Measurements from ENCODE around the gene SMOC2. TPM values are rescaled to one million over a fixed set of nuclear protein-coding genes. Genes with fewer than 3 reads are reported as not detected.
A peak's percentile ranks its signal among the peaks of the same experiment; 100 is the strongest.

The SMOC2 gene
- total RNA-seq, 1 donor from 2014 or later, result 18.7 TPM

DNA sequence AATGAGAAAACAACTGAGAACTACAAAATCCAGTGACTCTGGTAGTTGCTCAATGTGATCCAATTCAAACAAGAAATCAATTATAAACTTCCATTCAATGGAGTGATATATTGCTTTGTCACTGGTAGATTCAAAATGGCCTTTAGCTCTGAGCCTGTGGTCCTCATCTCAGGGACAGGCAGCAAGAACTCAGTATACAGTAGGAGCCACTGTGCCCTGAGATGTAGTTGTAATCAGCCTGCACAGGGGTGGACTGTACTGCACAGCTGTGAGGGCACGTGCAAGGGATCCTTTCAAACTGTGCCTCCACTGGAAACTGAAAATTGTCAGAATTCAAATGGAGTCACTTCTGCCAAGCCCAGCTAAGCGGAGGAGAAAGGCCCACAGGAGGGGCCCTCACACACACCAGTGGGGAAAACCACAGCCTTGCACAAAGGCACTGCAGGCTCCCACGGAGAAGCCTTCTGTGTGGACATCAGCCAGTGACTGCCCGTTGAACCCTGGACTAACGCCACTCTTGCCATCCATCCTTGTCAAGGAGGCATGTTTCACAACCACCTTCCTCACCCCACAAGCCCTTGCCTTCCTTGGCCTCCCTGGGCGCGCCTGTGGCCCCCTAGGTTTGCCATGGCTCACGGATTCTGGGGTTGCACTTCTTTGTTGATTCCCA, 186.7 kb downstream of the SMOC2 start:
- intact Hi-C loops (cut with micrococcal nuclease), result no loop called here
- ATAC-seq, result no peak

DNA sequence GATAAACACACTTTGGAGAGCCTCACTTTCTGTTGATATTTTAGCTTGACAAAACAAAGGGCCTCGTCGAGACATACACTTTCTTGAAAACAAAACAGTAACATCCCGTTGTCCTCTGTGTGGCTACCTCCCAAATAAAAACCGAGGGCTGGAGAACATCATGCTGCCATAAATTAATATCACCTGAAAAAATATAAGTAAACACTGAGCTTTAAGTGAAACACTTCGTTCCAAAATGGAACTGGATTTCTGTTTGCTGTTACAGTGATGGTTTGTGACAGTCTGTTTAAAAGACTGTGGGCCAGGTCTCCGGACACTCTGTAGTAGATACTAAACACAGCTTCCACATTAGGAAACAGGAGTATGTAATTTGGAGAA, 187.2 kb downstream of the SMOC2 start:
- ATAC-seq (no peak), DNase-seq (no peak)

More for the DNA sequence above, 186.7 kb downstream of the SMOC2 start:
- DNase-seq, result no peak

DNA sequence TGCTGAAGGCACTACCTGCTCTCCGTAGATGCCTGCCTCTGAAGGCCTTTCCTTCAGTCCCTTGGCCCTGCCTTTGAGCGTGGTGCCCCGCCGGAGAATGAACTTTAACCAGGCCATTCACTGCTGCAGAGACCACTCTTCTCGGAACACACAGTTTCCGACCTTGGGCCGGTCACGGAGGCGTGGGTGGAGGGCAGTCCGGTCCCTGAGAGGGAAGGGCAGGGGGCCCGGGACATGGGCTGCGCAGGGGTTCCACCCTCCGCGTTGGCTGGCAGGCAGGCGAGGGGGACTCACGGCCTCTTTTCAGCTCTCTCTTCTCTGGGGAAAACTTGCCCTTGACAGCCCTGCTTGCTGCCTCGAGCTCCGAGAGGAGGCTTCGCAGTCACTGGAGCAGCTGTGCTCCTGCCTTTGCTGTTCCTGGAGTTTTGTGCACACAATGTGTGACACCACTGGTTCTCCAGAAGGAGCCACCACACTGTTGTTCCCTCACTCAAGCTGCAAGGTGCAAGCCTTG, 187.8 kb downstream of the SMOC2 start:
- ATAC-seq (no peak), DNase-seq (no peak)
- intact Hi-C loops (cut with micrococcal nuclease), result no loop called here

More for the DNA sequence above, 187.2 kb downstream of the SMOC2 start:
- intact Hi-C loops (cut with micrococcal nuclease), result no loop called here

DNA sequence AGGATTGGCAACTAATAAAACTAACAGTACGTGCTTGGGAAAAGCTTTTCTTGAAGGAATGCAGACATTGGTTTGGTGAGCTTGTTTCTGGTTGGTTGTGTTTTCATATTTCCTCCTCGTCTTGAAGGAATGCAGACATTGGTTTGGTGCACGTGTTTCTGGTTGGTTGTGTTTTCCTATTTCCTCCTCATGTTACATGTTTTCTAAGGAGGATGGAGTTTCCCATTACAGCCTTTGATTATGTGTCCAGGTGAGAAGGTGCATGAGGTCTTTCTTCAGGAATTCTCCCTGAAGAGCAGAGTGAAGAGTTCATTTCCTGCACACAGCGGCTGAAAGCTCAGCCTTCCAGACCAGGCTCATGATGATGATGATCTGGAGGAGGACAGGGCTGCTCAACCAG, 190.6 kb downstream of the SMOC2 start:
- intact Hi-C loops (cut with micrococcal nuclease), result no loop called here
- ATAC-seq (no peak), DNase-seq (no peak)

DNA sequence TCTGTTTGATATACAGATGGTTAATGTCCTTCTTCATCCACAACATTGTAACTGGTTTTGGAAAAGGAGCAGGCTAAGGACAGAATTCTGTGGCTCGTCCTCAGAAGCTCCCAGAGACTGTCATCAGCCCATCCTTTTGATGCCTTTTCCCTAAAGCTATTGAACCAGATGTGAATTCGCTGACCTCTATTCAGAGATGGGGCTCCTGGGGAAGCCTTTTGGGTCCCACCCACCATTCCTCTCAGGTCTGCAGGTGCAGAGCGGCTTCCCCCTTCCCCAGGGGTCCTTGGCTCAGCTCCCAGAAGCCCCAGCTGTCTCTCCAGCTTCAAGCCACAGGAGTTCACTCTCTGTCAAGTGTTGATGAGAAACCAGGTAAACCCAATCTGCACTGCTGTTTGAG, 191.7 kb downstream of the SMOC2 start:
- DNase-seq (no peak), ATAC-seq (no peak)
- intact Hi-C loops (cut with micrococcal nuclease), result no loop called here

DNA sequence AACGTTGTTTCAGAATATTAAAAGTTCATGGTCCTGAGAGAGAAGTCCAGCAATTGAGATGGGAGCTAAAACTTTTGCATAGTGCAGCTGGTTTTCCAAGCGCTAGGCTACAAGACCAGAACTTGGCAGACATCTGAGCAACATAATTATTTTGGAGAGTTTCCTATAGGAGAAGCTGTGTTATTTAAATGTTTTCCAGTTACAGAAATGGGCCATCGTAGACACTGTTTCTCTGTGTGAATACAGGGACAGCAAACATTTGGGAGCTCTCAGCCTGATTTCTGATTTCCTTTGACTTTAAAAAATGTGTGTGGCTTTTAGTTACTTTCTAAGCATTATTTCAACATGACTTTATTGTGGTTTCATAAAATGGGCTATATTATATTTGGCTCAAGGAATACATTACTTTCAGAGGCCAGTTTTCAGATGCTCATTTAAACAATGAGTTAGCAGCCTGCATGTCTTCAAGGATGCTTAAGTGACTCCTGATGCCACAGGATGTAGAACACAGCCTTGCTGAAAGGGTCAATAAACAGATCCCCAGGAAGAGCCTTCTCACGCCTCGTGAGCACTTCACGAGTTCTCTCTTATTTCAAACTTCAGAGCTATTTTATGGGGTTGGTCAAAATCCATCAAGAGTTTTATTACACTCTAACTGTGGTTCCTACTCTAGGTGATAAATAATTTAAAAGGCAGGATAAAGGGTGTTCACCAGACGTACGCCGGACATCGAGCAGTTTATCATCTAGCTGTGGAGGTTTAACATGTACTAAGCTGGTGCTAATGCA, 193.8 kb downstream of the SMOC2 start:
- intact Hi-C loops (cut with micrococcal nuclease), result no loop called here
- ATAC-seq (no peak), DNase-seq (no peak)

DNA sequence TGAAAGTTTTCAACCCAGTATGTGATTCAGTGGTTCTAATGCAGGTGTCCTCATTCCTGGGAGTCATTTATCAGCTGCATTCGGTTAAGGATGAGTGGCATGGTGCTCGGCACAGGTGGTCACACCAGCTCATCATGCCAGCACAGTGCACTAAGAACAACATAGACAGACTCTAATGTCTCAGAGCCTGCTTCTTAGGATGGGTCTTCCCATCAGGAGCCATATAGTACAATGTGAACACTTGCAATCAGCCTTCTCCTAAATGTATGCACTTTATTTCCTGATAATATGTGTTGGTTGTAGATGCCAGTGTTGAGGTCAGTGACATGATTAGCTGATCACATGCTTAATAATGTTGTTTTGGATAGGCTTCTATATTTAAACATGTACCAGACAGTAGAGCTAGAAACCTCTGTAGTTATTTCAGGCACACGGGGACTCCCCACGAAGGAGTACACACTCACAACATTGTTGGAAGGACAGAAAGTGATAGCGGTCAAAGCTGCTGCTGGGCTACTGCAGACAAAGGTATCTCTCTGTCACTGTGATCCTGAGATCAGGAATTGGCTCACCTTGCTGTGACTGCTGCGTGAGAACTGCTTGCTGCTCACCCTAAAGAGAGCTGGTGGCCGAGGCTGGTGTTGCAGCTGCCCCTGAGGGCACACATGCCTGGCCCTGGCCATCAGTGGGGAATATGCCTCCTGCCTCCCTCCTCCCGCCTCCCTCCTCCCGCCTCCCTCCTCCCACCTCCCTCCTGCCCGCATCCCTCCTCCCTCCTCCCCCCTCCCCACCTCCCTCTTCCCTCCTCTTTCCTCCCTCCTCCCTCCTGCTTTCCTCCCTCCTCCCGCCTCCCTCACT, 195.4 kb downstream of the SMOC2 start:
- ATAC-seq, result peak; percentile 85

DNA sequence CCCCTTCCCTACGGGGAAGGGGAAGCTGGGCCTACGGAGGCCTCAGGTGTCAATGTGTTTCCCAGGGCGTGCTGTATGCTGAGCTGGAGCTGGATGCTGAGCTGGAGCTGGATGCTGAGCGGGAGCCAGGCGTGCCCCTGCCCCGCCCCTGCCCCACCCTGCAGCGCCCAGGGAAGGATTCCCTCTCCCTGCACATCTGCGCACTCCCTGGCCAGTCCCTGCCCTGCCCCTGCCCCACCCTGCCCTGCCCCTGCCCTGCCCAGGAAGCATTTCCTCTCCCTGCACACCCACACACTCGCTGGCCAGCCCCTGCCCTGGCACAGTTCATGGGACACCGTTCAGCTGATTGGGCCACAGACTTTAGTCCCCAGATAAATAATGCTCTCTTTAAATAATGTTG, 196.8 kb downstream of the SMOC2 start:
- no peak for ATAC-seq
- no peak for DNase-seq
- intact Hi-C loops (cut with micrococcal nuclease), result no loop called here

More for the DNA sequence above, 195.4 kb downstream of the SMOC2 start:
- DNase-seq, result no peak
- intact Hi-C loops (cut with micrococcal nuclease), result no loop called here

DNA sequence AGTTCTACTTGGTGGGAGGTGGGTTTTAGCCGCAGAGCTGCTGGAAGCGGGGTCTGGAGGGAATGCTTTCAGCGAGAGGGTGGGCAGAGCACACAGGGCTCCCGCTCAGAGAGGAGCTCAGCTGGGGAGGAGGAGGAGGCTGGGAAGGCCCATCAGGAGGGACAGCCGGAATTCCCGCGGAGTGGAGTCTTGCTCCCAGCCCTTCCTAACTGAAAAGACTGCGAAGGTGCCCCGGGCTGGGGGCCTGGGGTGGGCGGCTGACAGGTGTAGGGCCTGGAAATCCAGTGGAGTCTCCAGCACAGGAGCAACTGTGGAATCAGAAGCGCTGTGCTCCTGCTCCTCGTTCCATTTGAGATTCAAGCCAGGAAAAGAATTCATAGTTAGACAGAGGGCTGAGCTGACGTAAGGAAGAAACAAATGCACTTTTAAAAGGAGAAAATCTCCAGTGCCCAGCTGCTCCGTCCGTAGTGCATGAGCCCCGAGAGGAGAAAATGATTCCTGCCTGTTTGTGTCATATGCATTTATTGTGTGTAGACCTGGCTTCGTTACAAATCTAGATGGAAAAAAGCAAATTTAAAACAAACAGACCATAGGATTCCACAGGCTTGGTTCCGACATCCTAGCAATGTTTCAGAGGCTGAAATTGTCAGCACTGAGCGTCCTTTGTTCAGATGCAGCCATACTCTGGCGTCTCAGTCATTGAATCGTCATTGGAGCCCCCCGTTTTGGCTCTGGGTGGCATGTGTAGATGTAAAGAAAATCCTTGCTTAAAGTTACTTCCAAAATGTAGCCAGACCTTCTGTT, 197.7 kb downstream of the SMOC2 start:
- no peak for DNase-seq
- intact Hi-C loops (cut with micrococcal nuclease), result no loop called here
- peak; percentile 19 for ATAC-seq

DNA sequence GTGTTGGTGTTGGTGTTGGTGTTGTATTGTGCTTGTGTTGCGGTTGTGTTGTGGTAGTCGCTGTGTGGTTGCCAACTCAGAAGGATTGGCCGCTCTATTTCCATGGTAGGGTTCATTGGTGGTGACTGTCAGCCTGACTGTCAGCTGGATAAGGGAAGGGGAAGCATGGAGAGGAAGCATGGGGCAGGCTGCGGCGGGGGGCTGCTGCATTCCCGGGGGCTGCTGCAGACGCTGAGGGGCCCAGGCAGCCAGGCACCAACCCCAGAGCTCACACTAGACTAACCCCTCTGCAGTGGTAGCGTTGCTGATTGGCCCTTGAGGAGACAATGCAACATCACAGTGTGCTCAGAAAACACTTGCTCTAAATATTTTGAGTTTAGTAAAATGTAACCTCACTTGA, 199.2 kb downstream of the SMOC2 start:
- ATAC-seq, result no peak
- DNase-seq, result no peak
- intact Hi-C loops (cut with micrococcal nuclease), result no loop called here

DNA sequence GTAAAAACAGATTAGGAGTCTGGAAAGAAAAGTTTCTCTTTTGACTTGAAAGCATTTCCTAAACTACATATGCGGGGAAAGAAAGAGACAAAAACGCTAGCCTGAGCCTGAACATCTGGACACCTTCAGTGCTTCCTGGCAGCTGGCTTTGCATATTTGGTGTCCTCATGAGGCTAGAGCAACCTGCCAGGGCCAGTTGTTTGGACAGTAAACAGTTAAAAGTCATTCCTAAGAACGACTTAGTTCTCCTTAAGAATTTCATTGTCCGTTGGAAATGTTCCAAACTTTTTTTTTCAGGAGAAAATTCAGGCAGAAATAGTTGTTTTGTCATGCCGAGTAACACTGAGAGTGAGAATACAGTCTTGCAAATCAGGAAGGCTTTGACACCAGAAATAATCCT, 199.8 kb downstream of the SMOC2 start:
- intact Hi-C loops (cut with micrococcal nuclease), result no loop called here
- peak; percentile 6 for ATAC-seq
- no peak for DNase-seq

DNA sequence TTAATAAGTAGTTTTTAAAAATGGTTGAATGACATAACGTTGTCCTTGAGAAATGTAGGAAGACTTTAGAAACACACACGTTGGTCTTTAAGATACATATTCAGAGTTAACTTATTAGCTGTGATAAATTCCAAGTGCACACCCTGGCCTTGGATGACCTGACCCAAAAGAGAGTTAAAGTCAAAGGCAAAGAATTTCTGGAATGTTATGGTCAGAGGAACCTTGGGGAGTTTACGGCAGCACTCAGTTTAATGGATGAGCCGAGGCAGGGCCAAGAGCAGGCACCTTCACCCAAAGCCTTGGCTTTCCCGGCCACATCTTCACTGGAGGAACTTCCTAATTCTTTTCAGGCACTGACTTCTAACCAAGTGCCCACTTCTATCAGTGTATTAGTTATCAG, 200.5 kb downstream of the SMOC2 start:
- ATAC-seq (no peak), DNase-seq (no peak)
- intact Hi-C loops (cut with micrococcal nuclease), result no loop called here

DNA sequence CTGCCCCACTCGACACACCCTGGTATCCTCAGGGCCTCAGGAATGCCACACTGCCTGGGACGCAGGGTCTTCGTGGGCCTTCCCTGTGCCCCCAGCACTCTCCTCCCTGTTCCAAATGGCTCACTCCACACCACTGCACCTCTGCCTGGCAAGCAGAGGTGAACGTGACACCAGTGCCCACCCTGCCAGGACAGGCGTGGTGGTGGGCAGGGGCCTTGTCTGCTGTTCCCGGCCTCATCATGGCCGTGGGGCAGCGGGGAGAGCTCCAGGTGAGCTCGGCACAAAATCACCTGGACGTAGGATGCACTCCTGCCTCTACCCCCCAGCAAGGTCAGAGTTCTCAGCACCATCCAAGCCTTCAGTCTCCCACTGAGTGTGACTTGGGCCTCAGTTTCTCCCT, 202.4 kb downstream of the SMOC2 start:
- DNase-seq (no peak), ATAC-seq (no peak)
- intact Hi-C loops (cut with micrococcal nuclease), result no loop called here

DNA sequence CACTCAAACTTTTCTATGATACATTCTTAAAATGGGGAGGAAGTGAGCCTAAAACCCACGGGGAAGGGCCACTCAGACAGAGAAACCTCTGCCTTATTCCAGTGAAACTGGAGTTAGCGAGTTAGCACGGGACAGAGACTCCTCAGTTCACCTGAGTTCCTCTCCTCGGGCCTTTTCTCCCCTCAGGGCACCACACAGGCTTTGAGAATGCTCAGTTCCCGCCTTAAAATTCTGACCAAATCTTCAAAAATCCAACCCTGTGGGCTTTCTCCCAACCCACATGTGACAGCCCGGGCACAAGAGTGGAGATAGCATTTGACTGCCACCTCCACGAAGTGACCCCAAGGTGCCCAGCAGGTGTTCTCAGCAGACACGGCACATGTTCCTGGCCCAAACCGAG, 204.3 kb downstream of the SMOC2 start:
- ATAC-seq, result no peak
- intact Hi-C loops (cut with micrococcal nuclease), result no loop called here
- no peak for DNase-seq

DNA sequence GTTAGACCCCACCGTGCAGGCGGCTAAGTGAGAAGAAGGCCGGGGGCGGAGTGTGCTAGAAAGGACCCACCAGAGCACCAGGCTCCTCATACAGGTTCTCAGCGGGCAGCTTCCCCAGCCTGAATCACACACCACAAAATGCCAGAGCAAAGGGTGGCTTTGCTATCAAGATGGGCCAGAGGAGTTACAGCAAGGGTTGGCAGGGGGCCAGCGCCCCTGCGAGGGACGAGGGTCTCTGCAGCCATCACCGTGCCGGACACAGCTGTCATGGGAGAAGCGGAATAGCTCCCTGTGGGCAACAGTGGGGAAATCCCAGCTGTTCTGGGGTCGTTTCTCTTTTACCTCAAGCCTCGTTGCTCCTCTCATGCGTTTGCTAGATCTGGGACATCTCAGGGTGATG, 206.3 kb downstream of the SMOC2 start:
- intact Hi-C loops (cut with micrococcal nuclease), result no loop called here
- no peak for ATAC-seq

DNA sequence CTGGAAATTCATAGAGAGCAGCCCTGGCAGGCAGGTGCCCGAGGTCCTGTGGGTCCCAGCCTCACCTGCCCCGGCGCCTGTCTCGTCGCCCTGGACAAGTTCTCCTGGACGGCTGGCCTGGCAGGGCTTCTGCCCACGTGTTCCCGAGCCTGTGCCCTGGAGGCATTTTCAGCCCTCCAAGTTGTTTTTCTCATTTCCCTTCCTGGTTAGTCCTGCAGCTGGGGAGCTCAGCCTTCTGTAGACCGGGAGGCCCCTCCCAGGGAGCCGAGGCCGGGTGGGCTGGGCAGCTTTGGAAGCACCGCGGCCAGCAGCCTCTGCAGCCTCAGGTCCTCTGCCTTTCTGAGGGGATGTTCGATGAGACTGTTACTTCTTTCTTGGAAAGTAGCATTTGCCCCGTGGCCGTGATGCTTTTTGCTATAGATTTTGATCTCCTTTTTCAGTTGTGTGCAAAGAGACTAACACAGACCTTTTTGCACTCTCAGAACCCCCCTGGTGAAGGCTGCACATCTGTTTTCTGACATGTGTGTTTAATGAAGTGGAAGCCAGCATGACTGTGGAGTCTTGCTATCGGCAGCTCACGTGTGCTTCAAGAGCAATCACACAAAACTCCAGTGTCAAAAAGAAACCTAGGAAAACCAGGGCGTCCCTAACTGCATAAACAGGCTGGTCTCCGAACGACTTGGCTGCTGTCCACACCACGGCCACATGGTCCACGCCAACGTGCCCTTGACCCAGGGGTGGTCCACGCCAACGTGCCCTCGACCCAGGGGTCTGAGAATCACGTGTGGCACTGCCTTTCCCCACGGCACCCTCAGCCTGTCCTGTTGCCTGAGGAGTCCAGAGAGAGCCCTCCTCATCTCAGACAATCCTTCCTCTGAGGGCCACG, 207.5 kb downstream of the SMOC2 start:
- intact Hi-C loops (cut with micrococcal nuclease), result no loop called here
- DNase-seq (no peak), ATAC-seq (peak; percentile 65)

More for the DNA sequence above, 206.3 kb downstream of the SMOC2 start:
- no peak for DNase-seq

DNA sequence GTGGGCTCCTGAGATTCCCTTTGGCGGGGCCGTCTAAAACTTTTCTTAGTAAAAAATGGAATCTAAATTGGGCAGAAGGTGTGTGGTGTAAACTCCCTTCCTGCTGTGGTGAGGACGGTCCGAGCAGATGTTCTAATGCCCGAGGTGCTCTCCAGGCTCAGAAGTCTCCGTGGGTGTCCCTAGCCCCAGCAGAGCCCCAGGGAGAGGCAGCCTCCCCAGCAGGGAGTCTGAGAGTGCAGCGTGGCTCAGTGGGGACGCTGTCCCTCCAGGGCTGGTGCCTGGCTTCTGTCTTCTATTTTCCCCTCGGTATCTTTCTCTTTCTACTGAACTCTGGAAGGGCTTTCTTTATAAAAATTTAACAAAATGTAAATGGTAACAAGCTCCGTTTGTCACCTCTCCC, 208.2 kb downstream of the SMOC2 start:
- intact Hi-C loops (cut with micrococcal nuclease), result no loop called here
- DNase-seq, result no peak
- ATAC-seq, result peak; percentile 25

DNA sequence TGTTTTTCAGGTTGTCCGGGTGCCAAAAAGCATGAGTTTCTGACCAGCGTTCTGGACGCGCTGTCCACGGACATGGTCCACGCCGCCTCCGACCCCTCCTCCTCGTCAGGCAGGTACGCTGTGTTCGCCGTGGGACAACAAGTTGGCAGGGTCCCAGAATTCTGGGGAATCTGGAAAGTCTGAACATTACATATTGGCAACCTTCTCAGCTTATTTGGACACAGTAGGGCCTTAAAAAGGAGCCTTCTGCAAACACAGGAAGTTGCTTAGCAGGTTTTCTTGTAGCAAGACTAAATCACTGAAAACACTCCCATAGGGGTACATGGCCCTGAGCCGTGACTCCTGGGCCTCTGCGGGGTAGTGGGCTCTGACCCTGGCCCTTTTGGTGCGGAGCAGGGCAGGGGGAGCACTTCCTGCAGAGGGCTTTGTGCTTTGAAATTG, 209.7 kb downstream of the SMOC2 start:
- intact Hi-C loops (cut with micrococcal nuclease), result no loop called here
- ATAC-seq (no peak), DNase-seq (no peak)

All from left ventricle myocardium superior (tissue), 1 donor.